Measurements from ENCODE around the gene HIVEP2.

GRCh38 chr6:142900227-142900971 is 44.6 kb downstream of the HIVEP2 start:
- TF ChIP-seq CTCF (conservative IDR thresholded peaks at IDR 0.05; ENCODE audit: low read depth, low read length) (no peak), EZH2 (IDR thresholded peaks at IDR 0.05; ENCODE audit: borderline replicate concordance, low read depth, low read length, poor library complexity, severe bottlenecking) (no peak)

Measured in A673 (cell line).